GM19452 (cell line): ENCODE data around the gene SLC35F4.
A peak's percentile ranks its signal among the peaks of the same experiment; 100 is the strongest.

Source experiments
- ATAC-seq: cut with Tn5 transposase; IDR thresholded peaks from one replicate; pipeline ENCODE4 v1.9.1; 2021; ENCODE audit not compliant: unreplicated experiment

The SLC35F4 gene

DNA sequence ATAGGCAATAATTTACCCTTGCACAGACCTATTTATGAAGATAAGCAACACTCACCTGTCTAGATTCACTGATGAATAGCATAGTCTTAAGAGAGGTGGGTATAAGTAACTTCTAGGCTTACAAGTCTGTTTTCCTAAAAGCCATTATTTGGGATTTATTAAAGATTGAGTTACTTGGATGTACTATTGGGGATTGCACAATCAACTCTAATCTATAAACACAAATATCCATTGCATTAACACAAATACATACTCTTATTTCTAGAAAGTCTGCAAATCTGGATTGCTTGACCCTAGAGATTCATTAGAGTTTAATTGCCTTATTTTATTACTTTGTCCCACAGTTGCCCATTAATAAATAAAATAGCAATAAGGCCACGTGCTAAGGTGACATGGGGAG lies 224.1 kb downstream of the SLC35F4 start:
- ATAC-seq: no peak

DNA sequence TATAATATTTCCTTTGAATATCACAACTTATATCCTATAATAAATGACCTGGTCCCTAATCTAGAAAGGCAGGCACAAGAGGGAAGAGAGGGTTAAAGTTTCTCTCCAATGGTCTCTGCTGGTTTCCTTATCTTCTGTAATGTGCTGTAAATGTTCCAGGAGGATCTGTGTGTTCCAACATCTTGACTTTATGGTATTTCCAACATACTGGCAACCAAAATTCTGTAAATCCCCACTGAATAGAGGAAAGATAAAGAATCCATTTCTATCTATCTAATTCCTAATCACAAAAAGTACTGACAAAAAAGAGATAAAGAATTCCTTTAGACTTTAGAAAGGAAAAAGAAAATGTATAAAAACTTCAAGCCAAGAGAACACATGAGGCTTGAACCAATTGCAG lies 225.9 kb downstream of the SLC35F4 start:
- ATAC-seq: no peak

- ATAC-seq: no peak
These were observed 228.0 kb downstream of the SLC35F4 start for GRCh38 chr14:57637901-57638300.

GRCh38 chr14:57634335-57634734 lies 231.6 kb downstream of the SLC35F4 start:
- no peak for ATAC-seq

DNA sequence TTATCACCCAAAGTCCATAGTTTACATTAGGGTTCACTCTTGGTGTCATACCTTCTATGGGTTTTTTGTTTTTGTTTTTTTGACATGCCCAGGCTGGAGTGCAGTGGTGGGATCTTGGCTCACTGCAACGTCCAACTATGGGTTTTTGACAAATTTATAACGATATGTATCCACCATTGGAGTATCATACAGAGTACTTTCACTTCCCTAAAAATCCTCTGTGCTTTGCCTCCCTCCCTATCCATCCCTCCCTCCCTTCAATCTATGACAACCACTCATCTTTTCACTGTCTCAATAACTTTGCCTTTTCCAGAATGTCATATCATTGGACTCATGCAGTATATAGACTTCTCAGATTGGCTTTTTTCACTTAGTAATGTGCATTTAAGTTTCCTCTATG lies 233.2 kb downstream of the SLC35F4 start:
- ATAC-seq: no peak

DNA sequence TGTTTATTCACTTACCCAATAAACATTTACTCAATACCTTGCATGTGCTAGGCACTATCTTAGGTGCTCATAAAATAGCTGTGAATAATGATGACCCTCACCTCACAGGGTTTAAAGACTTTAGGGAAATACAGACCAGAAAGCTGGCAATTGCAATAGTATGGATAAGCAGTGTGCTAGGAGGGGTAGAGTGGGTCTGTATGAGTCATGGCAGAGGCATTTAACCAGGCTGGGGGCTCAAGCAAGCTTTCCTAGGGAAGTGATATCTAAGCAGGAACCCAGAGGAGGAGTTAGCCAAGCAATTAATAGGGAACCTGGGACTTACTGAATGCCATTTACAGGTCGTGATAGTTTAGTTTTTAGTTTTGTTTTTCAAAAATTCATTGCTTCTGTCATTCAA lies 248.4 kb downstream of the SLC35F4 start:
- ATAC-seq: no peak

DNA sequence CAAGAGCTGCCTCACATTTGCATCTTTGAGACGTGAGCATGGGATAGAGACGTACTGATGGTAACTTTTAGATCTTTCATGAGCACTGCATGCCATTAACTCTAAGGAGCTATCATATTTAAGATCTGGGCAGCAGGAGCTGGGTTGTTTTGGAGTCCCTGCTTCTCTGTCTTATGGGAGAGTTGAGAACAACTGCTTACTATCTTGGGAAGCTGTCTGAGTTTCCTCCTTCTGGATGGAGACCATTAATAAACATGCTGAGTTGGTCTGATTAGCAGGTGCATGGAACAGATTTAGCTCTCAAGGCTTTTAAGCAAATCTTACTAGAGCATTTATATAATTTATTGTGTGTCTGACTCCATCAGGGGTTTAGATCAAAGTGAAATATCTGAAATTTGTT lies 252.9 kb downstream of the SLC35F4 start:
- ATAC-seq: no peak

DNA sequence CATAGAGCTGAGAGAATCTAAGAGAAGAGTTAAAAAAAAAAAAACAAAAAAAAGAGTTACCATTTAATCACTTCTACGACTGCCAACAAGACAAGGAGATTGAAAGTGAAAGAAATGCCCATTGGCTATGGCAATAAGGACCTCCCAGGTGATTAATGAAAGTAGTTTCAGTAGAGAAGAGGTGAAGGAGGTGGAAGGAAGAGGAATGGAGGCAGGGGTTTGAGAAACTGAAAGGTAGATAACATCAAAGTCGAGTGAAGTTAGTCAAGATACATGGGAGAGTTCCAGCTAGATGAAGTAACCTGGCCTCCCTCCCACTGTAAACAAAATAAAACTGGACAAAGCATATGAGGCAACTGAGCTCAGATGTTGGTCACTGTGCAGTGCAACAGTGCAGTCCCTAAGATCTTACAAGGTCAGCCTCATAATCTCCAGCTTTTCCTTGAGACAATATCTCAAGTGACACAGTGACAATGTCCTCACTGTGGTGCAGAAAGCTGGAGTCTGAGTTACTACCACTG lies 254.3 kb downstream of the SLC35F4 start:
- ATAC-seq: no peak

- ATAC-seq: no peak
These were observed 255.3 kb downstream of the SLC35F4 start for GRCh38 chr14:57610631-57611030.

- ATAC-seq: no peak
These were observed 256.5 kb downstream of the SLC35F4 start for GRCh38 chr14:57609192-57610075.

- no peak for ATAC-seq
These were observed 258.8 kb downstream of the SLC35F4 start for GRCh38 chr14:57607086-57607485.

DNA sequence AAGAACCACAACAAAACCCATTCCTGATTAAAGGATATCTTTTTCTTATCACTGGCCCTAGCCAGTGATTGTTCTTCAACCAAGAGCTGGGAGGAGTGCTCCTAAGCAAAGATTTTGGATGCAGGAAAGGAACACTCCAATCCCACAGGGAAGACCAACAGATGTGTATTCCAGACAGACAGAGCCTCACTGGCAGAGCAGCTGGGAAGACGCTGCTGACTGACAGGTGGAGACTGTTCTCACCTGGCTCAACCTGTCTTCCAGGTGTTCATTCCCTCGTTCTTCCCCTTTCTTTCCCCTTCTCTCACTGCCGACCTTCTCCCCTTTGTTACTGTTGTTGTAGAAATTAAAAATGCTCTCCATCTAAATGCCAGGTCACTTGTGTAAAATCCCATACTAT lies 282.5 kb downstream of the SLC35F4 start:
- no peak for ATAC-seq

DNA sequence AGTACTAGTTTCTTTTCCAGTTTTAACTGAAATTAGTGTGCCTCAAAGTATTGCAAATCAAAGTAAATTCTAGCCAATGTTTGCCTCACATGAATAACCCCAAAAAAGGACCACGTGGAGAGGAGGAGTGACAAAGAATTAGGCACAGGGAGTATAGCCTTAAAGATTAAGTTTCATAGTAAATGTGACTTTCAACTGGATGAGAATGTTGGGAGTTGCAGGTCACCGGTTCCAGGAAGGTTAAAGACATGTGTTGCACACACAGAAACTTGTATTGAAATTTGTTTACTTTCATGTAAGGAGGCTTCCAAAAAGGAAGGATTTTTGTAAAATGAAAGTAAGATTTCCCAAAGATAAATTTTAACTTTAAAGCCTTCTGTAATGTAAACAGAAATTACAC lies 283.1 kb downstream of the SLC35F4 start:
- ATAC-seq: no peak

DNA sequence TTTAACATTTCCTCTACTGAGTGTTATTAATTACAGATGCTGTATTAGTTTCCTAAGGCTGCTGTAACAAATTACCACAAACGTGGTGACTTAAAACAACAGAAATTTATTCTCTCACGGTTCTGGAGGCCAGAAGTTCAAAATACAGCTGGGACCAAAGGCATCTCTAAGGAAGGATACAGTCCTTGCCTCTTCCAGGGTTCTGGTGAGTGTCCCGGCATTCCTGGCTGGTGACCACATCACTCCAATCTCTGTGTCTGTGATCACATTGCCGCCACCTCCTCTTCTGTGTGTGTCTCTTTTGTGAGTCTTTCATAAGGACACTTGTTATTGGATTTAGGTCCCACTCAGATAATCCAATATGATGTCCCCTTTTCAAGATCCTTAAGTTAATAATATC lies 287.1 kb downstream of the SLC35F4 start:
- no peak for ATAC-seq

- no peak for ATAC-seq
These were observed 289.4 kb downstream of the SLC35F4 start for GRCh38 chr14:57576498-57576897.

DNA sequence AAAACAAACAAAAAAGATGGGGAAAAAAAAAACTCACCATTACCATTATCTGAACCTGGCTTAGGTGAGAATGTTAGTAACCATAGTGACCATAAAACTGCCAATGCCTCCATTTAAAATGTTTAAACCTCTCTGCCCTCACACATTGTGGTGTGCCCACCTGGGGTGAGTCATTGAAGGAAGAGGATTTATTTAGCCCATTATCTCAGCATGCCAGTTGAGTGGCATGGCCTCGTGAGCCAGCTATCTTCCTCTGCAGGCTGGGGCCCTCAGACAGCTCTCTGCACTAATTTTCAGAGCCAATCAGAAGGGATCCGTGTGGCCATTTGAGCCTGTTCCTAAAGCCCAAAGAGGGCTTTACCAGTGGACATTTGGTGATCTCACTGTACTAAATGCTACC lies 290.4 kb downstream of the SLC35F4 start:
- no peak for ATAC-seq

DNA sequence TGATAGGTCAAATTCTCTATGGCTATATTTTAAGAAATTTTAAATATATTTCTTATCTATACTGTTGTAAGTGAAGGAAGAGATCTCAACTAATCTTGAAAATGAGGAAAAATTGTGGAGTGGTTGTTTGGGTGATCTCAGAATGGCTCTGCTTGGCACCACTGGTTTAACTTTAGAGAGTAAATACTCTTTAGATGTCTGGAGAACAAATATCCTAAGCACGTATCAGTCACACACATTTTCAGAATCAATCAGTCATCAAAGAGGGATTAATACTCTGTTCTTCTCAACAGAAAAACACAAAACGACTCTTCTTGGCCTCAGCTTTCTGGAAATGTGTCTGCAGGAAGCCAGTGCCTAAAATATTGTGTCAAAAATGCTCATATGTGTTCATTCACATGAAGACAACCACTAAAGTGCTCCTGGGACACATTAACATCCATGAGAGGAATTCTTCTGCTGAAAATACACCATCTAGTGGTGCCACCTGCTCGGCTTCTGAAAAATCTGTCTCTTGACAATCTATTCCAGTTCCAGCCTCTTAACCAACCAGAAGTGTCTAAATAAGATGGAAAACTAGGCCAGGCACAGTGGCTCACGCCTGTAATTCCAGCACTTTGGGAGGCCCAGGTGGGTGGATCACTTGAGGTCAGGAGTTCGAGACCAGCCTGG lies 291.1 kb downstream of the SLC35F4 start:
- no peak for ATAC-seq

GRCh38 chr14:57573173-57573572 lies 292.7 kb downstream of the SLC35F4 start:
- ATAC-seq: no peak

DNA sequence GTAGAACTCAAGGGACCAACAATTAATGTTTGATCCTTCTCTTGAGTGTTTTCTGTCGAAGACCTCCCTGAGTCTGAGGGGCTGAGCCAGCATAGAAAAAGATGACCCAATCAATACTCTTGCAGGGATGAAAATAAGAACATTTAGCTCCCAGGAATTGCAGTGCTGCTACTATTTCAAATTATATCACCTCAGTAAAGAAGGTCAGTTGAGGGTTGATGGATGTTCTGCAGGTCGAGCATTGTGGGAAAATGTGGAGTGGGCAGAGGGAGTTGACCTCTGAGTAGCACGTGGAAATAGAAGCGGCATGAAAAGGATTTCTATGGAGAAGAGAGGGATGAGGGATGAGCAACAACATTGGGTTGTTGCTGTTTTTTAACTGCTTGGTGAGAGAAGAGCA lies 297.3 kb downstream of the SLC35F4 start:
- ATAC-seq: no peak

- no peak for ATAC-seq
These were observed 298.7 kb downstream of the SLC35F4 start for GRCh38 chr14:57567220-57567619.

DNA sequence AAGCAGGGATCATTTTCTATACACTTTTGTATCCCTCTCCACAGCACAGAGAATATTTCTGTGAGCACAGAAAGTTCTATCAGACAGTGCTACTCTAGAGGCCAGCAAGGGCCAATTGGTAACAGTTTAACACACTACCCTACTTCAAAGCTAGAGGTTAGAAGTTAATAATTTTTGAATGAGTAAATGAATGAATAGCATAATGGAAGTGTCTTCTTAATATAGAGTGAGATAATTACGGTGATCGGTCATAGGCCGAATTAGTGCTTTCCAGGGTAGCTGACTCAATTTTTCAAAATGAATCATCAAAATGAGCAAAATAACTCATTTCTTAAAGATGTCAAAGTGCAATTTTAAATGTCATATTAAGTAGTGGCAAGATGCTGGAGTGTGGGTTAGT lies 305.2 kb downstream of the SLC35F4 start:
- ATAC-seq: peak; percentile 85

DNA sequence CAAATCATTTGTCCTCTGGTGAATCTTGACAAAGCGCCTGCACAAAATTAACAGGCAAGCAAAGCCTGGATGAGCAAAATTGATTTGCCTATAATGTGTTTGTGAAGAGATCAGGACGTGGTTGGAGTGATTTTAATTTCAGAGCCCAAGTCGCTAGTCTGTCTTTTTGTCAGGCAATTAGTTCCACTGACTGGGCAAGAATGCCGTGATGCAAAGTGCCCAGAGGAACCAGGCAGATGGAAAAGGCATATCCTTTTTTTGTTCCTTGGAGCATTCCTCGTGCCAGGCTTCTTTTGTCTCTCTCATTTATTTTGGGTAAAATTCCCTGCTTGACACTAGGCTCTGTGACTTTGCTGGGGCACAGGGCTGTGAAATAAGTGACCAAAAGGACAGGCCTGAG lies 306.3 kb downstream of the SLC35F4 start:
- no peak for ATAC-seq
